Right ventricle myocardium inferior (tissue), 1 donor: ENCODE data around the gene DLD. TPM values are rescaled to one million over a fixed set of nuclear protein-coding genes. Genes with fewer than 3 reads are reported as not detected.
A peak's percentile ranks its signal among the peaks of the same experiment; 100 is the strongest.

Experiments used
- ATAC-seq: fragments of 200-7000 bp; cut with Tn5 transposase; one replicate; pipeline ENCODE4 v1.9.1; 2020; ENCODE audit warnings: mild to moderate bottlenecking, moderate library complexity
- DNase-seq: peaks from one replicate; pipeline ENCODE4 v3.0.0; 2021; ENCODE audit errors: missing footprints
- intact Hi-C: fragments of 100-400 bp; cut with DNase I; formaldehyde crosslinking; loops from one replicate; pipeline ENCODE4 v1.11.0; 2022
- total RNA-seq: library from RNA; stranded (reverse); fragmentation: NEBNext Ultra II Directional; extraction: Animal tissue kit (Norgen Biotek cat#: 25700); gene quantifications from one replicate; pipeline ENCODE4 v1.2.1, GENCODE V29; 2021
- donor health status: DM: no; HTN: yes; CAD: no; lungs with severe emphysema.

Gene DLD
- total RNA-seq, 1 donor from 2014 or later: 288 TPM

DNA sequence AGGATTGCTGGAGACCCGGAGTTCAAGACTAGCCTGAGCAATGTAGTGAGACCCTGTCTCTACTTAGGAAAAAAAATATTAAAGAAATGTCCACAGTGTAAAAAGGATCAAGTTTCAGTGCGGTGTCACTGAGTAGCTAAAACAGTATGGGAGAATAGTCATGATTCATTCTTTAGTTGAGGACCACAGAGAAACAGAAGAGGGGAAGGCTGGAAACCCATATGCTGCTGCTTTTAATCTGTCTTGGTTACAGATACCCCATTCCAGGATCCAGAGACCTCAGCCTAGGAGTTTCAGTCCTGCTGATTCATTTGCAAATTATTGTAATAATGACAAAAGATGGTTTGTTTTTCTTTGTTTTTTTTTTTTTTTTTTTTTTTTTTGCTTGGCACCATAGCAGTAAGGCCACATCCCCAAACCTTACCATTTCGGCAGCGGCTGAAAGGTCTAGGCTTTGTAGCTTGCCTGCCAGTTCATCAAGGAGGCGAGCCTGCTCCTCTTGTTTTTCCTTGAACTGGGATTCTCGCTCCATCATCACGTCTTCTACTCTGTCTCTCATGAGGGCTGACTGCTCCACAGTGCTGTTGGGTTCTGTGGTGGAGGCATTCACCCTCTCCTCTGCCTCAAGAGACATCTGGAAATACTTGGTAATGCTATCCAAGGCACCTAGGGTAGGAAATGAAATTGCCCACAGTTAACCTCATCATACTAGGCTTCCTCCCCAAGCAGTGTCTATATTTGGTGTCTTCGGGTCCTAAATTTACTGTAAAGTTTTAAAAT lies 44.2 kb downstream of the DLD start:
- intact Hi-C loops: no loop called here
- DNase-seq (no peak), ATAC-seq (no peak)

GRCh38 chr7:107936312-107936711 lies 45.3 kb downstream of the DLD start:
- no peak for ATAC-seq
- intact Hi-C loops: no loop called here
- DNase-seq: no peak

- DNase-seq (no peak), ATAC-seq (no peak)
- intact Hi-C loops: no loop called here
Measured at GRCh38 chr7:107937531-107937930, 46.5 kb downstream of the DLD start.

- DNase-seq (no peak), ATAC-seq (peak; percentile 74)
- intact Hi-C loops: no loop called here
Measured at GRCh38 chr7:107938456-107939250, 47.7 kb downstream of the DLD start.

DNA sequence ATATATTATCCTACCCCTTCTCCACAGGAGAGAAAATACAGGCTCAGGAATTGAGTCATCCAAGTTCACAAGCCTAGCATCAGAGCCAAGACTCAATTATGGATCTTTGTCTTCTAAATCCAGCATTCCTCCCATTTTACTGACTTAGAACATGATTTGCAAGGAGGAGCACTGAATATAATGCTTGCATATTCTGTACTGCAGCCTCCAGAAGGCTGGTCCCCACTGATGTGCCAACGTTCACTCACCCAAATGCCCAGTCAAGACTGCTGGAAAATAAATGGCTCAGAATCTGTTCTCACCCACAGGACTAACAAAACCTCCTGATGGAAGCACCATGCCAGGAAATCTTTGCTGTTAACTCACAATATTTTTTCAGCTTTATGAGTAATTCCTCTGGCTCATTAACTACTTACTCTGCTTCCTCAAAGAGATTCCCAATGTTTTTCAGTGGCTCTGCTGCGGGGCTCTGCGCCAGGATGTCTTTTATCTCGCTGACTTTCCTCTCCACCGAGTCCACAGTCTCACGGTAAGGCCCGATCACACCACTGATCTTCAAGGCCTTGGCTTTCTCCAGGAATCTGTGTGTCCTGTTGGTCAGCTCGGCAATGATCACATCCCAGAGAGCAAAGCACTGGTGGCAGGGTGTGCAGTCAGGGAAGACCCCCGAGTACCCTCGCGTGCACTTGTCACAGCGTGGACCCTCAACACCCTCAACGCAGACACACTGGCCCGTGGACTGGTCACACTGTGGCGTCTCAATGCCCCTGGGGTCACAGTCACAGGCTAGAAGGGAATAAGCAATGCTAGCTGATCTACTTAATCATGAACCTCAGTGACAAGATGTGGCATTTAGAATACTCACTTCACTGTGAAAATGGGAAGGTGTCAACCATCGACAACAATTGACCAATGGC lies 48.8 kb downstream of the DLD start:
- DNase-seq: peak; percentile 80
- ATAC-seq: peak; percentile 56
- intact Hi-C loops: loop anchor here (2.0 kb wide), 1 partner anchor 79 kb away; no protein-coding TSS in a partner anchor

- no peak for DNase-seq
- intact Hi-C loops: loop anchor here (2.0 kb wide), 1 partner anchor 78 kb away; no protein-coding TSS in a partner anchor
- peak; percentile 9 for ATAC-seq
Measured at GRCh38 chr7:107940951-107941350, 50.0 kb downstream of the DLD start.

- intact Hi-C loops: no loop called here
- DNase-seq (no peak), ATAC-seq (no peak)
Measured at GRCh38 chr7:107943018-107943417, 52.0 kb downstream of the DLD start.

DNA sequence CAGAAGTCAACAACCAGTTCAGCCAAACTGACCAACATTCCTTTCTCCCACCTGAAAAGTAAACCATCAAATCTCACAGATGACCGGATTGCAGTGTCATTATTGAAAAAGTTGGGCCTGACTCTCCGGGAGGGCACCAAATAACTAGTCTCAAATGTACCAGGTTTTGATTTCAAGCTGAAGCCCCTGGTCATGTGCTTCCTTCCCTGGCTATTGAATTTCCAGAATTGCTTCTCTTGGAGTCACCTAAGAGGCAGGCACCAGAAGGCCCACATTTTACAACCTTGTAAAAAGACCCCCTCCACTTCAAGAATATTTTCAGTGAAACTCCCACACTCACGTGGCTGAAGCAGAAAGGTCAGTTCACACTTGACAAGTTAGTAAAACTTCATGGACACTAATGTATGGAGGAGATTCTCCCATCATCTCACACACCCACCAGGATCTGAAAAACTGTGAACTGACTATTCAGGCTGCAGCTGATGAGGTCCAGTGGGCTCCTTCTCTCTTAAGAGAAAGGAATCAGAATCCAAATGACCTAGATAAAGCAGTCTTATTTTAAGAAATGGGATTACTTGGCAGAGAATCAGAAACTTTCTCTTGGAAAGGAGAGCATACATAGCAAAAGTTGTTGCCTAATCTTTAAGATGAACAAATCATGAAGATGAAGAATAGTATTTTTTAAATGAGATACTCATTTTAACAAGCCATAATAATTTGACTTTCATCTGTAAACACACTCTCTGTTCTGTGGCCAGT lies 53.6 kb downstream of the DLD start:
- ATAC-seq: no peak
- intact Hi-C loops: no loop called here
- DNase-seq: no peak

GRCh38 chr7:107945332-107945731 lies 54.3 kb downstream of the DLD start:
- intact Hi-C loops: no loop called here
- no peak for DNase-seq
- ATAC-seq: no peak

DNA sequence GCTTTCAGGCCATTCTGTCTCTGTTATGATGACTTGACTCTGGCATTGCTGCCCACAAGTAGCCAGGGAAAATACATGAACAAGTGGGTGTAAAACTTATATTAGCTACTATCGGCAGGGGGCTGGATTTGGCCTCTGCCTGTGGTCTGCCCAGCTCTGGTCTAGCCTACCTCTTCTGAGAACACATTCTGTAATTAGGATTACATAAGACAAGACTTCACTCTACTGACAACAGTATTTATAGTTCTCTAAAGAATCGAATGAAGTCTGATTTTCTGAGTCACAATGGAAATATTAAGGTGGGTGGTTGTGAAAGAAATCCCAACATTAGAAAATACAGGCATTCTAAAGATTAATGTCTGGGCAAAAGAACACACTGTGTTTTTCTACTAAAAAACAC lies 55.5 kb downstream of the DLD start:
- ATAC-seq: no peak
- intact Hi-C loops: no loop called here
- no peak for DNase-seq

DNA sequence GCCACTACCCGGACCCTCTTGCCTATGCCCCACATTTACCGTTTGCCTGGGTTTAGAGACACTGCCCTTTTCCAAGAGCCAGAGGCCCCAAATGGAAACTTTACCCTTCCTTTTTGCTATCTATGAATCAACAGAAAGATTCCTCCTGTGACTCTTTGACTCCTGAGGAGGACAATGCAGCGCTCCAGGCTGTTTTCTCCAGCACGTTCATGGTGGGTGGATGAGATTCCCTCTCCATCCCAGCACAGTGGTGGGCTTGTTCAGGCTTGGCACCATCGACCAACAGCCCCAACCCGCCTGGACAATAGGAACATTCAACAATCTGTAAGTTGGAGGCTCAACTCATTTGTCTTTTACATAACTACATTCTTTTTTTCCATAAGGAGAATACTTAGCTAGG lies 55.9 kb downstream of the DLD start:
- intact Hi-C loops: no loop called here
- DNase-seq: no peak
- no peak for ATAC-seq

GRCh38 chr7:107948645-107949442 lies 57.9 kb downstream of the DLD start:
- ATAC-seq: no peak
- intact Hi-C loops: no loop called here
- DNase-seq: no peak

GRCh38 chr7:107949443-107949935 lies 58.5 kb downstream of the DLD start:
- no peak for ATAC-seq
- intact Hi-C loops: no loop called here
- no peak for DNase-seq

DNA sequence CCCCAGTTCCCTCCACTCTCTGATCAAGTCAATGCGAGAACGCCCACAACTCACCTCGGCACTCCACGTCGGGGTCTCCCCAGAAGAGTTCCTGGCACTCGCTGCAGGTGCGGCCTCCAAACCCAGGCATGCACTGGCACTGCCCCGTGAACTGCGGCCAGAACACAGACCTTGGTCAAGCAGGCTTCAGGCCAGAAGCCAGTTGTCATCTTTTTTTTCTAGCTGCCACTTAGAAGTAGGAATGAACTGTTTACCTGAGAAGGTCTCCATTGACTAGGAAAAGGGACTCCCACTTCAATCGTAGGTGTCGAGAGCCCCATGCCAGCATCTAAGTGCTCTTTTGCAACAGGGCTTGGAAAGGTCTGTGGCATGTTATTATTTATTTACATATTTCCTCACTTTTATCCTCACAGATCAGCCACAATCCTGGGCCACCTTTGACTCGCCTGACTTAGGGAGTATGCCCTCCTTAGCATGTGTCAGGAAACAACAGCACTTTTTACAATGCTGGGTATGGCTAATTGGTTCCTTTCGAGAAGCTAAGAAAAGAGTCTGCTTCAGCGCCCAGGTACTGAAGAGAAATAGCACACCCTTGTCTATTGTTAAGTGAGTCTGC lies 60.3 kb downstream of the DLD start:
- ATAC-seq: peak; percentile 23
- DNase-seq: no peak
- intact Hi-C loops: no loop called here

DNA sequence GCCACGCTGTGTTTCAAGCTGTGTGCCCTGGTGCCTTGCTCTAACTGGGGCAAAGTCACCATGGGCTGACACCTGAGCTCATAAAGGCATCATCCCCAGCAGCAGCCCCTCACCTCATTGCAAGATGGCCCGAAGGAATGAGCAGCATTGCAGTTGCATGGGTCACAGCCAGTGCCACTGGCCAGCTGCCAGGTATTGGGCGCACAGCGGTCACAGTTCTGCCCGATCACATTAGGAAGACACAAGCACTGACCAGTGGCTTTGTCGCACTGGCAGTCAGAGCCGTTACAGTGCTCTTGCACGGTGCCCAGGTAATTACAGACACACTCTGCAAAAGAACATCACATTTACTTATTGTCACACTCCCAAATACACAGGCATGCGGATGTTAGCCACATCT lies 60.9 kb downstream of the DLD start:
- intact Hi-C loops: no loop called here
- ATAC-seq (no peak), DNase-seq (no peak)

DNA sequence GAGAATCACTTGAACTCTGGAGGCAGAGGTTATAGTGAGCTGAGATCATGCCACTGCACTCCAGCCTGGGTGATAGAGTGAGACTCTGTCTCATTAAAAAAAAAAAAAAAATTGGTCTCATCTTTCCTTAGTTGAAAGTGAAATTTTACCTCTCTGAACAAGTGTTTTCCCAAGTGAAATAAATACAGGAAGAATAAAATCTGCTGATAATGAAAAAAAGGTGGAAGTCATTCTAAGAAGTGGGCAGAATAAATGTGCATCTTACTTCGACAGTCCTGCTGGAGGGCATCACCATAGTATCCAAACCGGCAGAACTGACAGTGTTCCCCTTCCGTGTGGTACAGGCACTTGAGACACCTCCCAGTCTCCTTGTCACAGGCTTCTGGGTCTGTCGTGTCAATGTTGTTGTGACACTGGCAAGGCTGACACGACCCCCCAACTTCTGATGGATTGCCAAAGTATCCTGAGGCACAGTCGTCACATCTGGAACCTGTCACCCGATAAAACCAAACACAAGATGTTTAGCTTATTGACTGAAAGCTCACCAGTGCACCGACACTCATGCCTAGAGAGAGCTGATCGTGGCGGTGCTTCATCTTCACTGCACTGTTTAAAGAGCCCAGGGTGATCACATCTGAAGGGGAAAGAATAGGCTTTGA lies 62.4 kb downstream of the DLD start:
- ATAC-seq: no peak
- intact Hi-C loops: no loop called here
- no peak for DNase-seq

DNA sequence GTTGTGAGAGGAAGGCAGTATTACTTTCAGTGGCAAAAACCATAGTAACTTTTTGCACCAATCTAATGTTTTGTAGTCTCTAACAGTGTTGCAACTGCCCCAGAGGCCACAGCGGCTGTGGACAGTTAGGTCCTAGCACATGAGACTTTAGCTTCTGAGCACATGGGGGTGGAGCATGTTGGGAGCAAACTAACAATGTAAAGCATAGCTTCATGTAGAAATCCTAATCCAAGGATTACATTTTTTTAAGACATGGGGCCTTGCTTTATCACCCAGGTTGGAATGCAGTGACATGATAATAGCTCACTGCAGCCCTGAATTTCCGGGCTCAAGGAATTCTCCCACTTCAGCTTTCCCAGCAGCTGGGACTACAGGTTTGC lies 62.9 kb downstream of the DLD start:
- ATAC-seq (no peak), DNase-seq (no peak)
- intact Hi-C loops: no loop called here
